ENCODE results near the gene TIMM21.

GRCh38 chr18:74147491-74147778 lies 888 bp upstream of the TIMM21 start:
- TF ChIP-seq POLR2A (IDR thresholded peaks at IDR 0.05): no peak
- no peak for TF ChIP-seq CTCF (IDR thresholded peaks at IDR 0.05)
